ENCODE data around the gene FRMD7. TPM values are rescaled to one million over a fixed set of nuclear protein-coding genes. Genes with fewer than 3 reads are reported as not detected.

Gene FRMD7
- total RNA-seq, 4 donors from 2014 or later: not detected

- no peak for TF ChIP-seq EP300 (IDR thresholded peaks at IDR 0.05)
- no peak for TF ChIP-seq POLR2AphosphoS5 (IDR thresholded peaks at IDR 0.05)
- TF ChIP-seq CTCF (IDR thresholded peaks at IDR 0.05): no peak
- TF ChIP-seq POLR2A (IDR thresholded peaks at IDR 0.05): no peak
- H3K9me3 ChIP-seq: no peaks in the 10 kb centered on the region
- H3K4me3 ChIP-seq: no peak overlapping the region
- no peaks in the 10 kb centered on the region for H3K36me3 ChIP-seq
- H3K27ac ChIP-seq: no peak overlapping the region
- no peaks in the 10 kb centered on the region for H3K27me3 ChIP-seq
- H3K4me1 ChIP-seq: no peaks in the 10 kb centered on the region
- ATAC-seq: no peak
- 69 to 95% methylated on average over 4 of the region's 4 CpGs for WGBS, 2 donors (ENCODE audit: low coverage in 1 of 2)
Measured at GRCh38 chrX:132041015-132041414, 86.8 kb downstream of the FRMD7 start.

DNA sequence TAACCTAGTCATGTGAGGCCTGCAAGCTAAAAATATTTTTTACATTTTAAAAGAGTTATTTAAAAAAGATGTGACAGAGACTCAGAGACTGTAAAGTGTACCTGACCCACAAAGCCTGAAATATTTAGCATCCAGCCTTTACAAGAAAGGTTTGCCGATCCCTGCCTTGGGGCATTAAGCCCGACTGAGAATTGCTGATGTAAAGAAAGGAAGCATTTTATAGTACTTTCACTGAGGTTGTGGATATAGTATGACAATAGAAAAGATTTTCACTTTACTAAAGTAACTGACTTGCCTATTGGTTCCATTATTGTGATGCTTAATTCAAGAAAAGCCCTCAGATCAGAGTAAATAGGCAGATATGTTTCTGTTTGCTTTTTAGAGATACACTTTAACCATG lies 87.8 kb downstream of the FRMD7 start:
- no peak for ATAC-seq
- Histone ChIP-seq H3K4me1 (no peaks in the 10 kb centered on the region), H3K27ac (no peak overlapping the region), H3K4me3 (no peak overlapping the region), H3K36me3 (no peaks in the 10 kb centered on the region), H3K27me3 (no peaks in the 10 kb centered on the region), H3K9me3 (no peaks in the 10 kb centered on the region)
- 90 to 92% methylated on average over 2 of the region's 2 CpGs for WGBS, 2 donors (ENCODE audit: low coverage in 1 of 2)
- TF ChIP-seq POLR2A (IDR thresholded peaks at IDR 0.05) (no peak), POLR2AphosphoS5 (IDR thresholded peaks at IDR 0.05) (no peak)

GRCh38 chrX:132037479-132037993 lies 90.3 kb downstream of the FRMD7 start:
- no peaks in the 10 kb centered on the region for H3K27me3 ChIP-seq
- no peak overlapping the region for H3K27ac ChIP-seq
- no peak for TF ChIP-seq EP300 (IDR thresholded peaks at IDR 0.05)
- no peak for TF ChIP-seq POLR2A (IDR thresholded peaks at IDR 0.05)
- no peak for TF ChIP-seq CTCF (IDR thresholded peaks at IDR 0.05)
- no peak for TF ChIP-seq POLR2AphosphoS5 (IDR thresholded peaks at IDR 0.05)
- no peaks in the 10 kb centered on the region for H3K9me3 ChIP-seq
- H3K4me1 ChIP-seq: no peaks in the 10 kb centered on the region
- no peaks in the 10 kb centered on the region for H3K36me3 ChIP-seq
- no peak for ATAC-seq
- WGBS, 2 donors (ENCODE audit: low coverage in 1 of 2): 51 to 77% methylated on average over 5 of the region's 5 CpGs
- no peak overlapping the region for H3K4me3 ChIP-seq

DNA sequence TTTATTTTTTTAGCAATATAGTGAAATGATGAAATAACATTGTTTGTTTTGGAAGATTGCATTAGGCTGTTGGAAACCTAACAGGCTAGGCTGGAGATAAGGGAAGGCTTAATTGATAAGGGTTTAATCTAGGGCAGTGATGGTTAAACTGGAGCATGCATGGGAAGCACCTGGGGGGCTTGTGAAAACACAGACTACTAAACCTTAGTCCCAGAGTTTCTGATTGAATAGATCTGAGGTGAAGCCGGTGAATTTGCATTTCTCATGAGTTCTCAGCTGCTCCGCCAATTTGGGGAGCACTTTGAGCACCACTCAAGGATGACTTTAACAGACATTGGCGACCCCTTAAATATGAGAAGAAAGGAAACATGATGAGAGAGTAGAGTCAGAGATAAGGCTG lies 93.2 kb downstream of the FRMD7 start:
- H3K4me3 ChIP-seq: no peak overlapping the region
- WGBS, 2 donors (ENCODE audit: low coverage in 1 of 2): 71 to 100% methylated on average over 1 of the region's 3 CpGs
- no peaks in the 10 kb centered on the region for H3K4me1 ChIP-seq
- TF ChIP-seq POLR2AphosphoS5 (IDR thresholded peaks at IDR 0.05): no peak
- H3K36me3 ChIP-seq: no peaks in the 10 kb centered on the region
- H3K9me3 ChIP-seq: no peaks in the 10 kb centered on the region
- no peak overlapping the region for H3K27ac ChIP-seq
- ATAC-seq: no peak
- no peaks in the 10 kb centered on the region for H3K27me3 ChIP-seq

GRCh38 chrX:132033166-132033565 lies 94.7 kb downstream of the FRMD7 start:
- Histone ChIP-seq H3K4me1 (no peaks in the 10 kb centered on the region), H3K36me3 (no peaks in the 10 kb centered on the region), H3K27me3 (no peaks in the 10 kb centered on the region), H3K4me3 (no peak overlapping the region), H3K27ac (no peak overlapping the region), H3K9me3 (no peaks in the 10 kb centered on the region)
- WGBS, 2 donors (ENCODE audit: low coverage in 1 of 2): 68 to 79% methylated on average over 3 of the region's 3 CpGs
- ATAC-seq: no peak
- TF ChIP-seq CTCF (IDR thresholded peaks at IDR 0.05) (no peak), EP300 (IDR thresholded peaks at IDR 0.05) (no peak), POLR2A (IDR thresholded peaks at IDR 0.05) (no peak)

GRCh38 chrX:132031867-132032266 lies 96.0 kb downstream of the FRMD7 start:
- H3K27me3 ChIP-seq: no peaks in the 10 kb centered on the region
- ATAC-seq: no peak
- no peaks in the 10 kb centered on the region for H3K36me3 ChIP-seq
- H3K27ac ChIP-seq: no peak overlapping the region
- H3K9me3 ChIP-seq: no peaks in the 10 kb centered on the region
- no peak for TF ChIP-seq POLR2AphosphoS5 (IDR thresholded peaks at IDR 0.05)
- no peak for TF ChIP-seq POLR2A (IDR thresholded peaks at IDR 0.05)
- TF ChIP-seq CTCF (IDR thresholded peaks at IDR 0.05): no peak
- no peak for TF ChIP-seq EP300 (IDR thresholded peaks at IDR 0.05)
- no peak overlapping the region for H3K4me3 ChIP-seq
- 50 to 70% methylated on average over 3 to 4 of the region's 4 CpGs for WGBS, 2 donors (ENCODE audit: low coverage in 1 of 2)
- no peaks in the 10 kb centered on the region for H3K4me1 ChIP-seq

Data from gastroesophageal sphincter (tissue), 4 donors.